ENCODE results near the gene FGD3.

GRCh38 chr9:92948632-92949031 is 1.3 kb downstream of the FGD3 start:
- TF ChIP-seq NFRKB (IDR thresholded peaks at IDR 0.05) (no peak), CTBP1 (IDR thresholded peaks at IDR 0.05; ENCODE audit: borderline replicate concordance) (no peak), ARNT (IDR thresholded peaks at IDR 0.05) (no peak), L3MBTL2 (conservative IDR thresholded peaks at IDR 0.05) (no peak), SUZ12 (IDR thresholded peaks at IDR 0.05) (no peak), SP1 (IDR thresholded peaks at IDR 0.05) (no peak), BHLHE40 (IDR thresholded peaks at IDR 0.05; ENCODE audit: borderline replicate concordance) (no peak), FOXM1 (IDR thresholded peaks at IDR 0.05; ENCODE audit: borderline replicate concordance) (no peak), FOXA1 (IDR thresholded peaks at IDR 0.05) (no peak)

All from HEK293T (cell line).